GM23248 (cell line): ENCODE results near the gene PAPPA2.

ENCODE experiments used
- EZH2 ChIP-seq: fragments of 200-600 bp; sonication (generic); IDR thresholded peaks from 2 replicates; pipeline ENCODE4 v1.6.1; 2018; ENCODE audit warnings: antibody characterized with exemption, mild to moderate bottlenecking; ENCODE audit not compliant: insufficient read depth, poor library complexity, severe bottlenecking
- EZH2phosphoT487 ChIP-seq: fragments of 200-600 bp; sonication (generic); IDR thresholded peaks from 2 replicates; pipeline ENCODE4 v1.6.1; 2018; ENCODE audit warnings: antibody characterized with exemption, moderate library complexity, mild to moderate bottlenecking, low read depth; ENCODE audit not compliant: insufficient read depth

DNA sequence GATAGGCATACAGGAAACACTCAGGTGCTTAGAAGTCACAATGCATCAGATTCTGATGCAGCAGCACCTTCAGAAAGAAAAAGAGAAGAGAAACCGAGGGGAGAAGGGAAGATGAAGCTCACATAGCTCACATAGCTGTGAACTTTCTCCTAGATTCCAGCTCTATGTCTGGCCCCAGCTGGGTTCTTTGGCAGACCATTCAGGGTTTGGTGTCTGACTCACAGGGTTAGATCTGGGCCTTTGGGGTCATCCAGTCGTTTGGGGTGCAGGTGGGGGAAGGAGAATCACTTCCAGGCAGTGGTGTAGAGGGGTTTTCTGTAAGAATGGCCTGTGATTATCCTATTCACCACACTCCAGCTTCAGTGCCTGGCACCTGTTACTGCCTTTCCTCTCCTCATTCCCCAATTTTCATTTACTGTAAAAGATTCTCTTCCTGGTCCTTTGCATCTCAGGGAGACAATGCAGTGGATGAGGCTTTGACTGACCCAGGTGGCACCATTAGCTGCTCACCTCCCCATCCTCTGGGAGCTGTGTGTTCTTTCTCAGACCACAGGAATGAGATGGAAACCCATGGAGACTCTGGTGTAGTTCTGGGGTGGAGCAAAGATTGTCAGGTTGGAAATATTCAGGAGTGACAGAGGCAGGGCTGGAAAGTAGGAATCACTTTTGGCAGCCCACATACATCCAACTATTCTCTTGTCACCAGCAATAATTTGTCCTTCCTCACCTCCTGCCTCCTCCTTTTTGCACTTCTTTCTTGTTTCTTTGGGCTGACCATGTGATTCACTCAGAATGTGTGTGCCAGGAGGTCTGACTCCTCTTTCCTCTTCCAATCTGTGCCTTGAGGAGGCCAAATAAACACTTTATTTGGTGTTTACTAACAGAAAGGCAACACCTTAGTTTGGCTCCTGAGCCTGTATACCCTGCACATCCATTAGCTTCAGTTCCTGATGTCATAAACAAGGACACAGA, 103.3 kb downstream of the PAPPA2 start:
- no peak for TF ChIP-seq EZH2phosphoT487
- no peak for TF ChIP-seq EZH2
